ENCODE measurements around the gene COBL. TPM values are rescaled to one million over a fixed set of nuclear protein-coding genes. Genes with fewer than 3 reads are reported as not detected.

COBL gene
- total and polyA plus RNA-seq, 12 donors = 15.5 to 109 (median 87.8) TPM

GRCh38 chr7:51274955-51275354 is 41.7 kb downstream of the COBL start:
- Histone ChIP-seq H3K27ac (no peak overlapping the region), H3K27me3 (peaks cover 0 to under 1% (median 0%) of the 10 kb centered on the region in 7 donors), H3K4me3 (no peak overlapping the region), H3K9me3 (no peaks in the 10 kb centered on the region), H3K36me3 (no peaks in the 10 kb centered on the region), H3K4me1 (peaks cover 0 to 53% (median 5%) of the 10 kb centered on the region in 9 donors)
- WGBS, 2 donors = 83 to 86% methylated on average over 7 of the region's 7 CpGs
- intact Hi-C loops (cut with DNase I) = no loop called here
- DNase-seq = no peak
- no peak for ATAC-seq
- no peak for TF ChIP-seq CTCF (IDR thresholded peaks at IDR 0.05)

- Histone ChIP-seq H3K4me1 (peaks cover 0 to 43% (median 3%) of the 10 kb centered on the region in 9 donors), H3K27me3 (no peaks in the 10 kb centered on the region), H3K27ac (peak overlapping the region in 2 of 10 donors; percentile 1 to 19), H3K9me3 (no peaks in the 10 kb centered on the region), H3K4me3 (no peak overlapping the region), H3K36me3 (no peaks in the 10 kb centered on the region)
- ATAC-seq (no peak), DNase-seq (no peak)
- intact Hi-C loops (cut with DNase I) = no loop called here
- 83 to 85% methylated on average over 10 of the region's 10 CpGs for WGBS, 2 donors
- TF ChIP-seq CTCF (IDR thresholded peaks at IDR 0.05) = no peak
These were observed 42.6 kb downstream of the COBL start for GRCh38 chr7:51274001-51274400.

GRCh38 chr7:51273360-51273759 is 43.2 kb downstream of the COBL start:
- intact Hi-C loops (cut with DNase I) = no loop called here
- 40 to 68% methylated on average over 1 of the region's 1 CpG for WGBS, 2 donors
- Histone ChIP-seq H3K27me3 (no peaks in the 10 kb centered on the region), H3K4me3 (no peak overlapping the region), H3K36me3 (no peaks in the 10 kb centered on the region), H3K4me1 (peaks cover 0 to 37% (median 3%) of the 10 kb centered on the region in 9 donors), H3K9me3 (no peaks in the 10 kb centered on the region), H3K27ac (peak overlapping the region in 3 of 10 donors; percentile 1 to 34 (median 3))
- TF ChIP-seq CTCF (IDR thresholded peaks at IDR 0.05) = no peak
- no peak for ATAC-seq
- DNase-seq = no peak

GRCh38 chr7:51270965-51271364 is 45.6 kb downstream of the COBL start:
- ATAC-seq = peak in 1 of 8 donors; percentile 15
- DNase-seq = no peak
- Histone ChIP-seq H3K36me3 (no peaks in the 10 kb centered on the region), H3K27ac (no peak overlapping the region), H3K4me3 (no peak overlapping the region), H3K4me1 (peaks cover 0 to 15% (median 0%) of the 10 kb centered on the region in 9 donors), H3K27me3 (no peaks in the 10 kb centered on the region), H3K9me3 (no peaks in the 10 kb centered on the region)
- WGBS, 2 donors = 77 to 79% methylated on average over 5 of the region's 5 CpGs
- no peak for TF ChIP-seq CTCF (IDR thresholded peaks at IDR 0.05)
- intact Hi-C loops (cut with DNase I) = no loop called here

Data from heart right ventricle (tissue), 16 donors.